ENCODE measurements around the gene LYPD1.

- TF ChIP-seq CTCF (conservative IDR thresholded peaks at IDR 0.05) (no peak), EZH2 (IDR thresholded peaks at IDR 0.05; ENCODE audit: low read depth) (no peak)
Observed at GRCh38 chr2:132678483-132678882, 8.5 kb upstream of the LYPD1 start.

Measured in PC-9 (cell line).